Measurements from ENCODE around the gene PALLD.
"Not testable (repeated sequence)": the region's sequence is repeated elsewhere in the genome, so short reads cannot be mapped to it uniquely, and the experiment has no call there.

The PALLD gene

DNA sequence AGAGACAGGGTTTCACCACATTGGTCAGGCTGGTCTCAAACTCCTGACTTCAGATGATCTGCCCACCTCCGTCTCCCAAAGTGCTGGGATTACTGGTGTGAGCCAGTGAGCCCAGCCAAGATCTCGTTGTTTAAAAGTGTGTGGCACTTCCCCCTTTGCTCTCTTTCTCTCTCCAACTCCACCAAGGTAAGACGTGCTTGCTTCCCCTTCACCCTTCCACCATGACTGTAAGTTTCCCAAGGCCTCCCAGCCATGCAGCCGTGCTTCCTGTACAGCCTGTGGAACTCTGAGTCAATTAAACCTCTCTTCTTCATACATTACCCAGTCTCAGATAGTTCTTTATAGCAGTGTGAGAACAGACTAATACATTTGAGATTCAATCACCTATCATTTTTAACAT lies 309.4 kb downstream of the PALLD start:
- DNase-seq, result not testable (repeated sequence)

- DNase-seq, result peak; percentile 55
Measured at GRCh38 chr4:168811207-168811606, 314.4 kb downstream of the PALLD start.

DNA sequence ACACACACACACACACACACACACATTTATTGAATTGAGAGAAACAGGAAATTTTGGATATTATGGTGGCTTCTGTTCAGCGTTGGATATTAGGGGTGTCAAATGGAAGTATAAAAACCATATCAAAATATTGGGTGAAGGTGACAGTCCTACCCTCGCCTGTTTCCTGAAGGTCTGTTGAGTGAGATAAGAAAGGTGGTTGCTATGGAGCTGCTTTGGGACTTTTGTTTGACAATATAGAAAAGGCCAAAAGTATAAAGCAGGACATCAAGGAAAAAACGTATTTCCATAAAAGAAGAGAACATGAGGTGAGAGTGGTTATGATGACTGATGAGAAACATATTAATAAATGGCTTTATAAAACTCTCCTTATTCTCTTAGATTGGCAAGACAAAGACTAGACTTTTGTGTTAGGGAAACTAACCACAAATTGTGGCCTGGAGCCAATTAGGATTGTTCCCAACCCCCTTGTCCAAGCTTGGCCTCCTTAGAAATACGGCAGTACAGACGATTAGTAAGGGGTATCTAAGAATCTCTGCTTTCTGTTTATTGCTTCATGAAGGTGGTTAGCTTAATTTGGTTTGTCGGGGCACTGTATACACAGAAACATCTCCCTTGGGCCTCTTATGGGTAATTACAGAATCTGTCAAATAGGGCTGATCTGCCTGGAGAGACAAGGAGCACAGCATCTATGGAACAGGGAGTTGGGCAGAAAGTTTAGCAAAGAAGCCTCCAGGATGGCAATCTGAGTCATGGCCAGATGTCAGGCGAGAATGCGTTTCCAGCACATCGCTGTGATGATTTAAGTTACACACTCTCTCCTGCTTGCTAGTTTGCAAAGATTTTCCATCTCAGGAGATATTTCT lies 315.2 kb downstream of the PALLD start:
- DNase-seq, result no peak

GRCh38 chr4:168812806-168813205 lies 316.0 kb downstream of the PALLD start:
- no peak for DNase-seq

- DNase-seq, result no peak
Measured at GRCh38 chr4:168813890-168814289, 317.0 kb downstream of the PALLD start.

GRCh38 chr4:168815379-168816345 lies 318.8 kb downstream of the PALLD start:
- no peak for DNase-seq

GRCh38 chr4:168817370-168817769 lies 320.5 kb downstream of the PALLD start:
- no peak for DNase-seq

GRCh38 chr4:168822481-168822880 lies 325.6 kb downstream of the PALLD start:
- DNase-seq, result no peak

GRCh38 chr4:168825975-168826374 lies 329.1 kb downstream of the PALLD start:
- no peak for DNase-seq

DNA sequence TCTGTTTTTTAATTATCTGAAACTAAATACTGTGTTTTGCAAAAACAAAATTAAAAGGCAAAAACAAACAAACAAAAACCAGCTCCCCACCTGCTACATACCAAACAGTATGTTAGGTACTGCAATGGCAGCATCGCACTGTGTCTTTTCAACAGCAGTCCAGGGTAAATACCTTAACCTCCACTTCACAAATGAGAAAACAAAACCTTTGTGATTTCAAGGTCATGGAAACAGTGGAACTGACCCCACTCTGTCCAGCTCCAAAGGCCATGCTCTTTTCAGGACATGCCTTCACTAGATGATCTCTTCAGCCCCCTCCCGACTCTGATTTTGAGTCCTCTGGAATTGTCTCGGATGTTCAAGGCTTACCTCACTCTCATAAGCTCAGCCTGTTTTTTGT lies 329.8 kb downstream of the PALLD start:
- DNase-seq, result no peak

- no peak for DNase-seq
Measured at GRCh38 chr4:168830777-168831512, 334.1 kb downstream of the PALLD start.

DNA sequence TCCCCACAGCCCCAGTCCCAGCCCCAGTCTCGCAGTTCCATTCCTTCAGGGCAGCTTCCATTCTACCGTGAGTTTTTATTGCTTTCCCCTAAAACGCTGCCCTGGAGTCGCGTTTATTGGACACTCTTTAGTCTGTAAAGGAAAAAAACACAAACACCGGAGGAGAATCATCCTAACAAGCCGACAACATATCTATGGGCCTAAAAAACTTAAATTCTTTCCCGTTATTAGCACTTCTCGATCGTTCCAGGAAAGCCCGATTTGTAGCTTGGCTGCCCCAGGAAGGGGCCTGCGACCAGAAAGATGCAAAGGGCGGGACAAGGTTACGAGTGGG lies 334.7 kb downstream of the PALLD start:
- no peak for DNase-seq

DNA sequence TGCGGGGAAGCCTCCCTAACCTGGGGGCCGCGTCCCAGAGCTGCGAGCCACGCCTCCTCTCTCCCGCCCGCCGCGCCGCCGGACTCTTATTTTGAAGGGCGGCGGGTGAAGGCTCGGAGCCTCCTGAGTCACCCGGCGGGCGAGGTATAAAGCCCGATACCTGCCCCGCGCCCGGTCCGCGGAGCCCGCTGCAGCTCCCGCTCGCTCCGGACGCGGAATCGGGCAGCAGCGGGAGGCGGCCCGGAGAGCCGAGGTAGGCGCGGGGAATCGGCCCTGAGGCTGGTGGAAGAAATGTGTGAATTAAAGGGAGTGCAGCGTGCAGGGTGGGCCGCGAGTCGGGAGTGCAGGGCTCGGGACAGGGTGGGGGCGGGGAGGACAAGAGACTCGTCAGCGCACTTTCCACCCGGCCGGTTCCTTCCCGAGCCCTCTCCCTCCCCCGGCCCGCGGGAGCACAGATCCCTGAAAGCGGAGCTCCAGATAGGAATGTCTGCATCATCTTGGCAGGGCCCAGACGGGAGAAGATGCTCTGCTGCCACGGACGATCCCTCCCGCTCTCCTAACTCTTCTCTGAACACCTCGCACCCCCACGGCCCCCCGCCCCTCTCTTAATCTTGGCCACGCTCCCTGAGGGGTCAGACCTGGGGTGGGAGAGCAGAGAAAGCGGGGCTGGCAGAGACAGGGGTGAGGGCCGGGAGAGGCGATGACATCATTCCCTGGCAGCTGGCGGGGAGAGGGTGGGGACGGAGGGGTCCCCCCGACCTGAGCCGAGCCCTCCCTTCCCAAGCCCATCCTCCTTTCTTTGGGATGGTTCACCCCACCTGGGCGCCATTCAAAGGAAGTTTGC lies 335.3 kb downstream of the PALLD start:
- peak; percentile 55 for DNase-seq

DNA sequence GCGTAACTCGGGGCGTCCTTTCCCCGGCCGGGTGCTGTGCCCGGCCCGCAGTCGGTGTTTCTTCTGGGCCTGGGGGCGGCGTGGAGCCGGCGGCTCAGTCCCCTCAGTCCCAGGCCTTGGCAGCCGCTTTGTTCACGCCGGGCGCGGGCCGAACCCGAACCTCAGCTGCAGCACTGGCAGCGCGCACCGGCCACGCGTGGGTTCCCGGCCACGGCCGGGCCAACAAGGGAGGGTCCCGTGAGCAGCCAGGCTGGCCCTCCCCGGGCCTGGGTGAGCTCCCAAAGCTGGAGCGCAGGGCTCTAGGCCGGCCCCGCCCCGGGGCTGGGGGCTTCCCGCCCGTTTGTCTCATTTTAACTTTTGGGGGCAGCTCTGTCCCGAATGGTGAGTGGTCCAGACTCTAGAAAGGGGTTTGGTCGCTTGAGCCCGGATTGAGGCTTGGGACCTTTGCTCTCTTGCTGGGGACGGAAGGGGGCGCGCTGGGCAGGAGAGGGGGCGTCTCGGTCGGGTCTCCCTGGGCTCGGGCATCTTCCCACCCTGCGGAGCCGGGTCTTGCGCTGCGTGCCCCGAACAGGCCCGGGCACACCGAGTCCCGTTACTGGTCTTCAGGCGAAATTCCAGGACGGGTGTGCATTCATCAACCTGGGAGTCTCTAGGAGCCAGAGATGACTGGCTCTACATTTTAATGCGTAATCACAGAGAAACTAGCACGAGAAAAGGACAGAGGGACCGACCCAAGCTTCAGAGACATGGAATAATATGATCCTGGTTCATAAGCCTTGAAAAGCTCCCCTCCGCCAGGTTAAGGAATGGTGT lies 336.1 kb downstream of the PALLD start:
- DNase-seq, result no peak

DNA sequence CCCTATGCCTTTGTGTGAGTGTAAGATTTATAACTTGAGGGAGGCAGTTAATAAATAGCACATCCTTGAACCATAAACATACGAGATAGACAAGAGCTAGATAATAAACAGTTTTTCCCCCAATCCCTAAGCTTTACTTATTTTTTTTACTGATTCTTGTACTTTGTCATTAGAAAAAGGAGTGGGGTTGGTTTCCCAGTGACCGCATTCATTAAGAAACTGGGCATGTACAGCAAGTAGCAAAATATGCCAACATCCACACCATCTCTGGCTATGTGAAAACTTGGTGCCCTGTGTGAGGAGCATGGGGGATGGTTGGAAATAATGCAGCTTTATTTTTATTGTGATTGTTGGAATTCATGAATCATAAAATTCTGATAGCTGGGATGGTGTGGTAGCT lies 337.0 kb downstream of the PALLD start:
- DNase-seq, result no peak

GRCh38 chr4:168835880-168836454 lies 339.1 kb downstream of the PALLD start:
- peak; percentile 77 for DNase-seq

DNA sequence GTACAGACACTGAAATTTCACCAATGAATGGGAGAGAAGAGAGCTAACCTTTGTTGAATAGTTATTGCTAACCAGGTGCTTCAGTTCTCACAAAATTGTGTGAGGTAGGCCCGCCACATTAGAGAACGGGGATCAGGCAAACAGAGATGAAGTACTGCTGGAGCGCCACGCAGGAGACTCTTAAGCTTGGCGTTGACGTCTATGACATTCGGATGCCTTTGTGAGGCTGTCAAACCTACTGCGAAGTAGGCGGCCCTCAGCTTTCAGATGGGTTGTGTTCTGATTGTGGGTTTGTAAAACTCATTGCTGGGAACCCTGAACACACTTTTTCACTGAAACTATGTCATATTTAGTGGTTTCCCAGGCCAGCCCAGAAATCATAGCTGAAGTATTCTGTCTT lies 339.6 kb downstream of the PALLD start:
- DNase-seq, result peak; percentile 20

GRCh38 chr4:168837922-168838321 lies 341.1 kb downstream of the PALLD start:
- no peak for DNase-seq

GRCh38 chr4:168839758-168840391 lies 343.0 kb downstream of the PALLD start:
- no peak for DNase-seq

- DNase-seq, result no peak
Measured at GRCh38 chr4:168840392-168840763, 343.5 kb downstream of the PALLD start.

All from DMS153 (cell line).